Ascending aorta (tissue), 2 donors: ENCODE results near the gene KRTAP9-1. TPM values are rescaled to one million over a fixed set of nuclear protein-coding genes. Genes with fewer than 3 reads are reported as not detected.
"Not testable (repeated sequence)": the region's sequence is repeated elsewhere in the genome, so short reads cannot be mapped to it uniquely, and the experiment has no call there.

ENCODE experiments used
- DNase-seq, 2 donors: peaks; one replicate each; pipeline ENCODE4 v3.0.0-alpha.2; 2019; ENCODE audit warnings: low spot score in 2 of 2
- H3K27ac ChIP-seq, 2 donors: fragments of 200-600 bp; sonication (generic); one replicate each; pipeline ENCODE4 v1.5.1; 2016 to 2017; ENCODE audit warnings: mild to moderate bottlenecking in 1 of 2
- H3K27me3 ChIP-seq: fragments of 200-600 bp; sonication (generic); one replicate; pipeline ENCODE4 v1.5.1; 2017
- H3K36me3 ChIP-seq, 2 donors: fragments of 200-600 bp; sonication (generic); one replicate each; pipeline ENCODE4 v1.5.1; 2016
- H3K4me1 ChIP-seq, 2 donors: fragments of 200-600 bp; sonication (generic); one replicate each; pipeline ENCODE4 v1.5.1; 2016 to 2017; ENCODE audit warnings: mild to moderate bottlenecking in 1 of 2
- H3K4me3 ChIP-seq, 2 donors: fragments of 200-600 bp; sonication (generic); one replicate each; pipeline ENCODE4 v1.5.1; 2016 to 2017; ENCODE audit warnings: mild to moderate bottlenecking in 1 of 2
- H3K9me3 ChIP-seq, 2 donors: fragments of 200-600 bp; sonication (generic); one replicate each; pipeline ENCODE4 v1.5.1; 2016
- CTCF ChIP-seq, 3 experiments: fragments of 200-600 bp in 2 of 3; fragments of 450-650 bp in 1 of 3; sonication (generic) in 2 of 3; IDR thresholded peaks; one replicate each; pipeline ENCODE4 v1.5.1; 2016 to 2019; ENCODE audit warnings: antibody characterized with exemption in 3 of 3, mild to moderate bottlenecking in 1 of 3, moderate library complexity in 1 of 3
- intact Hi-C: fragments of 100-400 bp; cut with DNase I; formaldehyde crosslinking; loops from one replicate; pipeline ENCODE4 v1.15.1; 2023
- total RNA-seq: library from RNA; depleted of rRNA; stranded (reverse); fragments of >200 nt; gene quantifications from one replicate; pipeline ENCODE4 v1.1.0, GENCODE V29; 2016

KRTAP9-1 gene
- total RNA-seq, 1 donor from 2014 or later: not detected

- Histone ChIP-seq H3K9me3 (no peaks in the 10 kb centered on the region), H3K27ac (no peak within 1 kb of the TSS), H3K4me1 (no peaks in the 10 kb centered on the region), H3K27me3 (no peaks in the 10 kb centered on the region), H3K36me3 (no peaks in the 10 kb centered on the region), H3K4me3 (no peak within 1 kb of the TSS)
- TF ChIP-seq CTCF (IDR thresholded peaks at IDR 0.05): no peak
- no peak for DNase-seq
- intact Hi-C loops: no loop called here
Measured at GRCh38 chr17:41149652-41149985, 40.1 kb upstream of the KRTAP9-1 start, which contains the start of gene KRTAP4-5. Gene KRTAP4-5, minus strand, starts transcription at chr17:41149825. Its CDS starts 58 bp downstream, at chr17:41149767.

- Histone ChIP-seq H3K4me1 (no peaks in the 10 kb centered on the region), H3K27ac (no peak overlapping the region), H3K36me3 (no peaks in the 10 kb centered on the region), H3K27me3 (no peaks in the 10 kb centered on the region), H3K9me3 (no peaks in the 10 kb centered on the region), H3K4me3 (no peak overlapping the region)
- intact Hi-C loops: no loop called here
- DNase-seq: no peak
- no peak for TF ChIP-seq CTCF (IDR thresholded peaks at IDR 0.05)
Measured at GRCh38 chr17:41150026-41150425, 39.7 kb upstream of the KRTAP9-1 start.

GRCh38 chr17:41151525-41151924 lies 38.2 kb upstream of the KRTAP9-1 start:
- Histone ChIP-seq H3K4me3 (no peak overlapping the region), H3K27me3 (no peaks in the 10 kb centered on the region), H3K9me3 (no peaks in the 10 kb centered on the region), H3K4me1 (no peaks in the 10 kb centered on the region), H3K27ac (no peak overlapping the region), H3K36me3 (no peaks in the 10 kb centered on the region)
- intact Hi-C loops: no loop called here
- TF ChIP-seq CTCF (IDR thresholded peaks at IDR 0.05): no peak
- no peak for DNase-seq

- TF ChIP-seq CTCF (IDR thresholded peaks at IDR 0.05): no peak
- Histone ChIP-seq H3K4me3 (no peak overlapping the region), H3K27ac (no peak overlapping the region), H3K27me3 (no peaks in the 10 kb centered on the region), H3K9me3 (no peaks in the 10 kb centered on the region), H3K4me1 (no peaks in the 10 kb centered on the region), H3K36me3 (no peaks in the 10 kb centered on the region)
- no peak for DNase-seq
- intact Hi-C loops: no loop called here
Measured at GRCh38 chr17:41153856-41154255, 35.8 kb upstream of the KRTAP9-1 start.

GRCh38 chr17:41160190-41160589 lies 29.5 kb upstream of the KRTAP9-1 start:
- H3K27ac ChIP-seq, H3K4me3 ChIP-seq, DNase-seq, H3K27me3 ChIP-seq, intact Hi-C loops, H3K36me3 ChIP-seq, H3K9me3 ChIP-seq, H3K4me1 ChIP-seq: not testable (repeated sequence)

- intact Hi-C loops: no loop called here
- no peak for DNase-seq
- H3K9me3 ChIP-seq: no peaks in the 10 kb centered on the region
Measured at GRCh38 chr17:41160648-41161047, 29.0 kb upstream of the KRTAP9-1 start, which contains the start of gene KRTAP4-4. Gene KRTAP4-4, minus strand, starts transcription at chr17:41160748. Its CDS starts 57 bp downstream, at chr17:41160691.

More at GRCh38 chr17:41160648-41161047, 29.0 kb upstream of the KRTAP9-1 start, which contains the start of gene KRTAP4-4:
- Histone ChIP-seq H3K4me1 (no peaks in the 10 kb centered on the region), H3K27ac (no peak within 1 kb of the TSS), H3K4me3 (no peak within 1 kb of the TSS), H3K36me3 (no peaks in the 10 kb centered on the region), H3K27me3 (no peaks in the 10 kb centered on the region)
- no peak for TF ChIP-seq CTCF (IDR thresholded peaks at IDR 0.05)
